Activated T-cell treated with anti-CD3 and anti-CD28 coated beads, Interleukin-2, amount 50 U/mL, for 24 hours (primary cell): ENCODE measurements around the gene GAMT.

Source experiments
- DNase-seq: peaks from one replicate; pipeline ENCODE4 v3.0.0-alpha.2; 2020
- H3K27ac Mint-ChIP-seq: 2 replicates; pipeline ENCODE4 v1.8.0; 2020; ENCODE audit warnings: mild to moderate bottlenecking, mixed read lengths
- H3K27me3 Mint-ChIP-seq: 2 replicates; pipeline ENCODE4 v1.8.0; 2020; ENCODE audit warnings: mixed read lengths
- H3K36me3 Mint-ChIP-seq: 2 replicates; pipeline ENCODE4 v1.8.0; 2020; ENCODE audit warnings: low read depth, mixed read lengths
- H3K4me1 Mint-ChIP-seq: 2 replicates; pipeline ENCODE4 v1.8.0; 2020; ENCODE audit warnings: low read depth, mixed read lengths
- H3K4me3 Mint-ChIP-seq: 2 replicates; pipeline ENCODE4 v1.8.0; 2020; ENCODE audit warnings: mild to moderate bottlenecking, moderate library complexity, mixed read lengths
- H3K9me3 Mint-ChIP-seq: 2 replicates; pipeline ENCODE4 v1.8.0; 2020; ENCODE audit warnings: mixed read lengths

Gene GAMT

GRCh38 chr19:1379961-1380489 is 21.3 kb downstream of the GAMT start:
- no peak for DNase-seq
- Mint-ChIP-seq H3K9me3 (no peaks in the 10 kb centered on the region), H3K4me1 (peaks cover 15% of the 10 kb centered on the region), H3K4me3 (no peak overlapping the region), H3K27me3 (peaks cover 3% of the 10 kb centered on the region), H3K27ac (no peak overlapping the region), H3K36me3 (peaks cover 18% of the 10 kb centered on the region)

- H3K4me1 Mint-ChIP-seq: peaks cover 9% of the 10 kb centered on the region
- no peak for DNase-seq
- H3K36me3 Mint-ChIP-seq: peaks cover 18% of the 10 kb centered on the region
- no peak overlapping the region for H3K27ac Mint-ChIP-seq
- no peaks in the 10 kb centered on the region for H3K9me3 Mint-ChIP-seq
- H3K4me3 Mint-ChIP-seq: no peak overlapping the region
- H3K27me3 Mint-ChIP-seq: peaks cover 3% of the 10 kb centered on the region
Observed at GRCh38 chr19:1379126-1379905, 22.0 kb downstream of the GAMT start.

GRCh38 chr19:1377965-1378785 is 23.2 kb downstream of the GAMT start:
- Mint-ChIP-seq H3K36me3 (peaks cover 21% of the 10 kb centered on the region), H3K4me1 (peaks cover 4% of the 10 kb centered on the region), H3K4me3 (no peak overlapping the region), H3K27me3 (no peaks in the 10 kb centered on the region), H3K9me3 (no peaks in the 10 kb centered on the region), H3K27ac (no peak overlapping the region)
- DNase-seq: no peak

- H3K9me3 Mint-ChIP-seq: no peaks in the 10 kb centered on the region
- H3K27ac Mint-ChIP-seq: no peak overlapping the region
- H3K27me3 Mint-ChIP-seq: no peaks in the 10 kb centered on the region
- DNase-seq: no peak
- no peaks in the 10 kb centered on the region for H3K4me1 Mint-ChIP-seq
- peaks cover 27% of the 10 kb centered on the region for H3K36me3 Mint-ChIP-seq
- no peak overlapping the region for H3K4me3 Mint-ChIP-seq
Observed at GRCh38 chr19:1377176-1377964, 24.0 kb downstream of the GAMT start.

- no peaks in the 10 kb centered on the region for H3K9me3 Mint-ChIP-seq
- no peak overlapping the region for H3K27ac Mint-ChIP-seq
- H3K4me1 Mint-ChIP-seq: no peaks in the 10 kb centered on the region
- H3K36me3 Mint-ChIP-seq: peaks cover 35% of the 10 kb centered on the region
- no peaks in the 10 kb centered on the region for H3K27me3 Mint-ChIP-seq
- DNase-seq: no peak
- no peak overlapping the region for H3K4me3 Mint-ChIP-seq
Observed at GRCh38 chr19:1376415-1376805, 24.9 kb downstream of the GAMT start.

- Mint-ChIP-seq H3K36me3 (peaks cover 49% of the 10 kb centered on the region), H3K4me3 (no peak overlapping the region)
Observed at GRCh38 chr19:1374250-1374577, 27.1 kb downstream of the GAMT start.

GRCh38 chr19:1373534-1374249 is 27.6 kb downstream of the GAMT start:
- H3K27ac Mint-ChIP-seq: no peak overlapping the region
- no peaks in the 10 kb centered on the region for H3K4me1 Mint-ChIP-seq
- DNase-seq: no peak
- H3K9me3 Mint-ChIP-seq: no peaks in the 10 kb centered on the region
- H3K4me3 Mint-ChIP-seq: no peak overlapping the region
- H3K36me3 Mint-ChIP-seq: peaks cover 52% of the 10 kb centered on the region
- H3K27me3 Mint-ChIP-seq: no peaks in the 10 kb centered on the region

More at GRCh38 chr19:1374250-1374577, 27.1 kb downstream of the GAMT start:
- DNase-seq: no peak
- Mint-ChIP-seq H3K4me1 (no peaks in the 10 kb centered on the region), H3K9me3 (no peaks in the 10 kb centered on the region), H3K27ac (no peak overlapping the region), H3K27me3 (no peaks in the 10 kb centered on the region)

- Mint-ChIP-seq H3K36me3 (peaks cover 56% of the 10 kb centered on the region), H3K27me3 (no peaks in the 10 kb centered on the region), H3K4me1 (no peaks in the 10 kb centered on the region), H3K27ac (no peak overlapping the region), H3K9me3 (no peaks in the 10 kb centered on the region), H3K4me3 (no peak overlapping the region)
- no peak for DNase-seq
Observed at GRCh38 chr19:1373042-1373533, 28.3 kb downstream of the GAMT start.

- no peak for DNase-seq
- Mint-ChIP-seq H3K4me1 (no peaks in the 10 kb centered on the region), H3K27ac (no peak overlapping the region), H3K9me3 (no peaks in the 10 kb centered on the region), H3K4me3 (no peak overlapping the region), H3K36me3 (peaks cover 70% of the 10 kb centered on the region), H3K27me3 (no peaks in the 10 kb centered on the region)
Observed at GRCh38 chr19:1370579-1371361, 30.6 kb downstream of the GAMT start.

- Mint-ChIP-seq H3K4me1 (peaks cover 7% of the 10 kb centered on the region), H3K4me3 (no peak overlapping the region), H3K27me3 (no peaks in the 10 kb centered on the region), H3K36me3 (peaks cover 79% of the 10 kb centered on the region), H3K9me3 (no peaks in the 10 kb centered on the region), H3K27ac (no peak overlapping the region)
- DNase-seq: no peak
Observed at GRCh38 chr19:1369214-1369805, 32.0 kb downstream of the GAMT start.

- peak overlapping the region; percentile 24 for H3K27ac Mint-ChIP-seq
Observed at GRCh38 chr19:1366899-1367870, 34.2 kb downstream of the GAMT start.

GRCh38 chr19:1366296-1366695 is 35.0 kb downstream of the GAMT start:
- no peak for DNase-seq

More at GRCh38 chr19:1366899-1367870, 34.2 kb downstream of the GAMT start:
- Mint-ChIP-seq H3K4me1 (peaks cover 26% of the 10 kb centered on the region), H3K9me3 (no peaks in the 10 kb centered on the region), H3K27me3 (no peaks in the 10 kb centered on the region), H3K36me3 (peaks cover 84% of the 10 kb centered on the region), H3K4me3 (no peak overlapping the region)
- DNase-seq: no peak

More at GRCh38 chr19:1366296-1366695, 35.0 kb downstream of the GAMT start:
- Mint-ChIP-seq H3K4me1 (peaks cover 32% of the 10 kb centered on the region), H3K9me3 (no peaks in the 10 kb centered on the region), H3K27me3 (no peaks in the 10 kb centered on the region), H3K36me3 (peaks cover 85% of the 10 kb centered on the region), H3K4me3 (no peak overlapping the region), H3K27ac (no peak overlapping the region)
